ENCODE measurements around the gene ARRDC2. TPM values are rescaled to one million over a fixed set of nuclear protein-coding genes. Genes with fewer than 3 reads are reported as not detected.
A peak's percentile ranks its signal among the peaks of the same experiment; 100 is the strongest.
"Not testable (repeated sequence)": the region's sequence is repeated elsewhere in the genome, so short reads cannot be mapped to it uniquely, and the experiment has no call there.

ARRDC2 gene
- total RNA-seq, 2 donors from 2014 or later, result 41.4 to 47.9 TPM

DNA sequence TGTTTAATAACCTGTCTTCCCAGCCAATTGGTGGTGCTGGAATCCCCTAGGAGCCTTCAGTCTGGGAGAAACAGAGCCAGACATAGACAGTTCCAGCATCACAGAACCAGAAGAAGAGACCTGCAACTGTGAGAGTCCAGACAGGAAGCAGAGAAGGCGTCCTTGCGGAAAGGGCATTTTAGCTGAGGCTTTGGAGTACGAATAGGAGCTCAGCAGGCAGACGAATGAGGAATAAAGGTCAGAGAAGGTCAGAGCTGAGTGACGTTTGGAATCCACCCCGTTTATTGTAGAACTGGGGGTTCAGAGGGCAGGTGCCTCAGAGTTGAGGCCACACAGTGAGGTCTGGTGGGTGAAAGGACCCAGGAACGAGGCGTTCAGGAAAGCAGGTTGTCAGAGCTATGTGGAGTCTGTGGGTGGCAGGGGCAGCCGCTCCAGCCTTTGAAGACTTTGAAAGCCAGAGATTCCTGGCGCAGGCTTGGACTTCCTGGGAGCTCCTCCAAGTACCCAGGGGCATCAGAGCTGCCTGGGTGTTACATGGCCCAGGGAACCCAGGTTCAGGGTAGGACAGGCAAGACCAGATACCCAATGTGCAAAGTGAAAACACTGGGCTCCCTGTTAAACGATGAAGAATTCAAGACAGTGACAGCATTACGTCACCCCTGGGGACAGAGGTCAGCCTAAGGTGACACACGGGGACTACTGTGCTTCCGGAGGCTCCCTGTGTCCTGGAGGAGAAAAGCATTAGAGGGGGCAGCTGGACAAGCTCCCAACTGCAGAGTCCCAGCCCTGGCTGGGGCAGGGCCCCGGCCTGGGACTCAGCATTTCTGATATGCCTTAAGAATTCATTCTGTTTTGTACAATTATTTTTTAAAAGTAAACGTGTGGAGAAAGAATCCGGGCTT lies 5.5 kb downstream of the ARRDC2 start:
- Mint-ChIP-seq H3K36me3 (ENCODE audit: insufficient read depth in 2 of 2) (peaks cover 12 to 35% of the 10 kb centered on the region in 2 donors), H3K27ac (peak overlapping the region; percentile 83), H3K4me3 (peak overlapping the region; percentile 31 to 74), H3K4me1 (ENCODE audit: low read depth) (peaks cover 66% of the 10 kb centered on the region), H3K27me3 (ENCODE audit: low read depth) (no peaks in the 10 kb centered on the region), H3K9me3 (no peaks in the 10 kb centered on the region)
- ATAC-seq (replicated peaks in 1 of 2) (peak; percentile 25 to 28), DNase-seq (no peak)

- H3K36me3 Mint-ChIP-seq (ENCODE audit: insufficient read depth in 2 of 2), result peaks cover 12 to 31% of the 10 kb centered on the region in 2 donors
- peak; percentile 55 to 58 for DNase-seq
- ATAC-seq (replicated peaks in 1 of 2), result peak; percentile 80
- H3K4me3 Mint-ChIP-seq, result peak overlapping the region; percentile 31 to 74
- H3K9me3 Mint-ChIP-seq, result no peaks in the 10 kb centered on the region
- peaks cover 64% of the 10 kb centered on the region for H3K4me1 Mint-ChIP-seq (ENCODE audit: low read depth)
- H3K27me3 Mint-ChIP-seq (ENCODE audit: low read depth), result no peaks in the 10 kb centered on the region
- peak overlapping the region; percentile 83 for H3K27ac Mint-ChIP-seq
These were observed 6.2 kb downstream of the ARRDC2 start for GRCh38 chr19:18014197-18014596.

DNA sequence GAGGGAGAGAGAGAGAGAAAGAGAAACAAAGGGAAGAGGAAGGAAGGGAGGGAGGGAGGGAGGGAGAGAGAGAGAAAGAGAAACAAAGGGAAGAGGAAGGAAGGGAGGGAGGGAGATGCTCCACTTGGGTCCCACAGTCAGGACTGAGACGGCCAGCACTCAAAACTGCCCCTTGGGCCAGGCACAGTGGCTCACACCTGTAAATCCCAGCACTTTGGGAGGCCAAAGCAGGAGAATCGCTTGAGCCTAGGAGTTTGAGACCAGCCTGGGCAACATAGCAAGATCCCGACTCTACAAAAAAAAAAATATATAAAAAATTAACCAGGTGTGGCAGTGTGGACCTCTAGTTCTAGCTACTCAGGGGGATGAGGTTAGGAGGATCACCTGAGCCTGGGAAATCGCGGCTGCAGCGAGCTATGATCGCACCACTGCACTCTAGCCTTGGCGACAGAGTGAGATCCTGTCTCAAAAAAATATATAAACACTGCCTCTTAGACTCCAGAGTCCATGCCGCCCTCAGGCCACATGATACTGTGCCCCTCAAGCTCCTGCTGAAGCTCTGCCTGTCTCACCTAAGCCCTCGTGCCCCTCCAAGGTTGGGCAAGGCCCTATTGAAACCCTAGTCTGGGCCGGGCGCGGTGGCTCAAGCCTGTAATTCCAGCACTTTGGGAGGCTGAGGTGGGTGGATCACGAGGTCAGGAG lies 8.4 kb downstream of the ARRDC2 start:
- no peak overlapping the region for H3K4me3 Mint-ChIP-seq
- peak overlapping the region; percentile 9 for H3K27ac Mint-ChIP-seq
- no peaks in the 10 kb centered on the region for H3K27me3 Mint-ChIP-seq (ENCODE audit: low read depth)
- H3K4me1 Mint-ChIP-seq (ENCODE audit: low read depth), result peaks cover 73% of the 10 kb centered on the region
- no peaks in the 10 kb centered on the region for H3K9me3 Mint-ChIP-seq
- ATAC-seq (replicated peaks in 1 of 2) (no peak), DNase-seq (no peak)
- peaks cover 12 to 23% of the 10 kb centered on the region in 2 donors for H3K36me3 Mint-ChIP-seq (ENCODE audit: insufficient read depth in 2 of 2)

- no peak overlapping the region for H3K4me3 Mint-ChIP-seq
- no peak overlapping the region for H3K27ac Mint-ChIP-seq
- no peak for ATAC-seq (replicated peaks in 1 of 2)
These were observed 9.5 kb downstream of the ARRDC2 start for GRCh38 chr19:18017275-18018083.

GRCh38 chr19:18020212-18021085 lies 12.5 kb downstream of the ARRDC2 start:
- ATAC-seq (replicated peaks in 1 of 2), result no peak
- no peak for DNase-seq
- Mint-ChIP-seq H3K4me1 (ENCODE audit: low read depth) (peaks cover 78% of the 10 kb centered on the region), H3K27ac (peak overlapping the region; percentile 56), H3K27me3 (ENCODE audit: low read depth) (no peaks in the 10 kb centered on the region), H3K36me3 (ENCODE audit: insufficient read depth in 2 of 2) (peaks cover 5% of the 10 kb centered on the region in 2 donors), H3K9me3 (peaks cover 0 to 2% of the 10 kb centered on the region in 2 donors), H3K4me3 (peak overlapping the region; percentile 72 to 86)

More at GRCh38 chr19:18017275-18018083, 9.5 kb downstream of the ARRDC2 start:
- Mint-ChIP-seq H3K27me3 (ENCODE audit: low read depth) (no peaks in the 10 kb centered on the region), H3K4me1 (ENCODE audit: low read depth) (peaks cover 84% of the 10 kb centered on the region), H3K9me3 (peaks cover 0 to 2% of the 10 kb centered on the region in 2 donors), H3K36me3 (ENCODE audit: insufficient read depth in 2 of 2) (peaks cover 15 to 20% of the 10 kb centered on the region in 2 donors)
- no peak for DNase-seq

- Mint-ChIP-seq H3K36me3 (ENCODE audit: insufficient read depth in 2 of 2) (peaks cover 0 to 4% of the 10 kb centered on the region in 2 donors), H3K4me1 (ENCODE audit: low read depth) (peaks cover 75% of the 10 kb centered on the region), H3K27ac (peak overlapping the region; percentile 51), H3K4me3 (peak overlapping the region; percentile 72 to 86), H3K27me3 (ENCODE audit: low read depth) (no peaks in the 10 kb centered on the region), H3K9me3 (peaks cover 0 to 2% of the 10 kb centered on the region in 2 donors)
- peak; percentile 69 to 71 for ATAC-seq (replicated peaks in 1 of 2)
- DNase-seq, result peak; percentile 80 to 83
These were observed 13.3 kb downstream of the ARRDC2 start for GRCh38 chr19:18021121-18021755.

- peaks cover 0 to 4% of the 10 kb centered on the region in 2 donors for H3K36me3 Mint-ChIP-seq (ENCODE audit: insufficient read depth in 2 of 2)
- DNase-seq, result peak in 1 of 2 donors; percentile 46
- H3K9me3 Mint-ChIP-seq, result peaks cover 0 to 2% of the 10 kb centered on the region in 2 donors
- peak; percentile 5 to 23 for ATAC-seq (replicated peaks in 1 of 2)
- peak overlapping the region; percentile 76 for H3K27ac Mint-ChIP-seq
- H3K4me3 Mint-ChIP-seq, result peak overlapping the region; percentile 75 to 78
- H3K4me1 Mint-ChIP-seq (ENCODE audit: low read depth), result peaks cover 62% of the 10 kb centered on the region
- H3K27me3 Mint-ChIP-seq (ENCODE audit: low read depth), result no peaks in the 10 kb centered on the region
These were observed 15.8 kb downstream of the ARRDC2 start for GRCh38 chr19:18023622-18024251.

GRCh38 chr19:18027151-18027550 lies 19.2 kb downstream of the ARRDC2 start:
- ATAC-seq (replicated peaks in 1 of 2) (no peak), DNase-seq (no peak)
- H3K4me1 Mint-ChIP-seq (ENCODE audit: low read depth), result peaks cover 42% of the 10 kb centered on the region
- no peaks in the 10 kb centered on the region for H3K27me3 Mint-ChIP-seq (ENCODE audit: low read depth)
- no peak overlapping the region for H3K27ac Mint-ChIP-seq
- peaks cover 0 to 2% of the 10 kb centered on the region in 2 donors for H3K9me3 Mint-ChIP-seq
- no peak overlapping the region for H3K4me3 Mint-ChIP-seq
- peaks cover 0 to 4% of the 10 kb centered on the region in 2 donors for H3K36me3 Mint-ChIP-seq (ENCODE audit: insufficient read depth in 2 of 2)

- H3K27me3 Mint-ChIP-seq (ENCODE audit: low read depth), result no peaks in the 10 kb centered on the region
- no peak overlapping the region for H3K27ac Mint-ChIP-seq
- peaks cover 17% of the 10 kb centered on the region for H3K4me1 Mint-ChIP-seq (ENCODE audit: low read depth)
- peak in 1 of 2 donors; percentile 31 for ATAC-seq (replicated peaks in 1 of 2)
- no peaks in the 10 kb centered on the region for H3K9me3 Mint-ChIP-seq
- DNase-seq, result no peak
- no peak overlapping the region for H3K4me3 Mint-ChIP-seq
- H3K36me3 Mint-ChIP-seq (ENCODE audit: insufficient read depth in 2 of 2), result peaks cover 0 to 1% of the 10 kb centered on the region in 2 donors
These were observed 21.8 kb downstream of the ARRDC2 start for GRCh38 chr19:18029617-18030338.

DNA sequence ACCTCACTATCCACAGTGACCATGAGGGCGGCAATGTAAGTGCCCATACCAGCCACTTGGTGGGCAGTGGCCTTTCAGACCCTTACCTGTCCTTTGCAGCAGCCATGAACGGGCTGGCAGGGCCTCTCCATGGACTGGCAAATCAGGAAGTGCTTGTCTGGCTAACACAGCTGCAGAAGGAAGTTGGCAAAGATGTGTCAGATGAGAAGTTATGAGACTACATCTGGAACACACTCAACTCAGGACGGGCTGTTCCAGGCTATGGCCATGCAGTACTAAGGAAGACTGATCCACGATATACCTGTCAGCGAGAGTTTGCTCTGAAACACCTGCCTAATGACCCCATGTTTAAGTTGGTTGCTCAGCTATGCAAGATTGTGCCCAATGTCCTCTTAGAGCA lies 23.4 kb downstream of the ARRDC2 start:
- peak in 1 of 2 donors; percentile 10 for ATAC-seq (replicated peaks in 1 of 2)
- H3K27ac Mint-ChIP-seq, result not testable (repeated sequence)

GRCh38 chr19:18032102-18032501 lies 24.1 kb downstream of the ARRDC2 start:
- not testable (repeated sequence) for H3K27me3 Mint-ChIP-seq (ENCODE audit: low read depth); H3K4me3 Mint-ChIP-seq; ATAC-seq (replicated peaks in 1 of 2); DNase-seq; H3K27ac Mint-ChIP-seq; H3K36me3 Mint-ChIP-seq (ENCODE audit: insufficient read depth in 2 of 2); H3K9me3 Mint-ChIP-seq
- peaks cover 12% of the 10 kb centered on the region for H3K4me1 Mint-ChIP-seq (ENCODE audit: low read depth)

More for the DNA sequence above, 23.4 kb downstream of the ARRDC2 start:
- not testable (repeated sequence) for H3K27me3 Mint-ChIP-seq (ENCODE audit: low read depth); H3K36me3 Mint-ChIP-seq (ENCODE audit: insufficient read depth in 2 of 2); H3K9me3 Mint-ChIP-seq; DNase-seq; H3K4me3 Mint-ChIP-seq
- H3K4me1 Mint-ChIP-seq (ENCODE audit: low read depth), result peaks cover 14% of the 10 kb centered on the region
